Stimulated activated CD4-positive, alpha-beta T cell treated with anti-CD3 and anti-CD28 coated beads, Interleukin-1b, Interleukin-23, amount 100 ng/mL, for 1 hour (primary cell): ENCODE data around the gene TMEM88.

Experiments
- DNase-seq, 2 donors: peaks; one replicate each; pipeline ENCODE4 v3.0.0-alpha.2; 2020; ENCODE audit warnings: low read depth in 2 of 2

The TMEM88 gene

DNA sequence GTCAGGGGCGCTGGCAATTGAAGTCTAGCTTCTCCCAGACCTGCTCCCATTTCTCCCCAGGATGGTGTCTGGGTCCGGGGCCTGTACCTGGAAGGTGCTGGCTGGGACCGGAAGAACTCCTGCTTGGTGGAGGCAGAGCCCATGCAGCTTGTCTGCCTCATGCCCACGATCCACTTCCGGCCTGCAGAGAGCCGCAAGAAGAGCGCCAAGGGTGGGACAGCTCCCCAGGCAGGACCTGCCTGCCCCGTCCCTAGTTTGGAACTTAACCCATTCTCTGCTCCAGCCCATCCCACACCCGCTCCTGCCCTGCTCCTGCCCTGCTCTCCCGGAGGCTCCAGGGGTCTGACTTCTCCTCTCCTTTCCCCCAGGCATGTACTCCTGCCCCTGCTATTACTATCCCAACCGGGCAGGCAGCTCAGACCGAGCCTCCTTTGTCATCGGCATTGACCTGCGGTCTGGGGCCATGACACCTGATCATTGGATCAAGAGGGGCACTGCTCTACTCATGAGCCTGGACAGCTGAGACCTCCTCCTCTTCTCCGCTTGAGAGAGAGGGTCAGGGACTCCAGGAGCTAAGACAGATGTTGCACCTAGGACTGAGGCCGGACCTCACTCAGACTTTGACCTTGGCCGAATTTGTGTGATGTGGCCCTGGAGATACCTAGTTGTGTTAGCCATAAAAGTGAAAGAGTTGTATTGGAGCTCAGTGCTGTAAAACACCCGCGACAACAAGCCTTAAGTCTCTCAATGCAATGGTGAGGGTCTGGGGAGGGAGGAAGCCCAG, 21.7 kb upstream of the TMEM88 start:
- no peak for DNase-seq

DNA sequence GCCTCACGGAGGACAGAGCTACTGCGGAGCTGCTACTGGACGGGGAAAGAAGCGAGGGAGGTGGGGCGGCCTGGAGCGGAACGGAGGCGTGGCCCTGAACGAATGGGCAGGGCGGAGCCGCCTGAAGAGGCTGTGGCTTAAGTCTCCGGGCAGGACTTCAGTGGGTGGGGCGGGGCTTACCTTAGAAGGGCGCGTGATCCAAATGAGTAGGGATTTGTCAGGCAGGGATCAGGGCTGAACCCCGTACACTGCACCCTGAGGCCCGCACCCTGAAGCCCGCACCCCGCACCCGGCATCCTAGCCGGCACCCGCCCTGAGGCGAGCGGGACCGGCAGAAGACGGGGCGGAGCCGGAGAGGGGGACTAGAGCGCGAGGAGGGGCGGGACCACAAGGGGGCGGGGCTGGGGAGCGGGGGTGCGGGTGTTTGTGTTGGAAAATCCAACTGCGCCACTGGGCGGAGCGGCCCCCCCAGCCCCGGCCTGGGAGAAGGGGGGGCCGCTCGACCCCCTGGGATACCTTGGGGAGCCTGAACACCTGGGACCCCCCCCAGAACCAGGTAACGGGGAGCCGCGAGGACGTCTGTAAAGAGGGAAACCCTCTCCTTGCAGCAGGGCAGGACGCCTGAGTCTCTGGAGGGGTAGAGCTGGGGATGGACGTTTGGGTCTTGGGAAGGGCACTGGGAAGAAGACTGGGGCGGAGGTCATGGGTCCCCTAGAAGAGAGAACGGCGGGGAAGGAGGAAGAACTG, 20.9 kb upstream of the TMEM88 start, which contains the start of gene KDM6B:
KDM6B (plus strand) TSS at position 423 of the 747 bp plus-strand sequence. CDS start 11,338 bp downstream, outside the sequence.
- DNase-seq = peak; percentile 72

DNA sequence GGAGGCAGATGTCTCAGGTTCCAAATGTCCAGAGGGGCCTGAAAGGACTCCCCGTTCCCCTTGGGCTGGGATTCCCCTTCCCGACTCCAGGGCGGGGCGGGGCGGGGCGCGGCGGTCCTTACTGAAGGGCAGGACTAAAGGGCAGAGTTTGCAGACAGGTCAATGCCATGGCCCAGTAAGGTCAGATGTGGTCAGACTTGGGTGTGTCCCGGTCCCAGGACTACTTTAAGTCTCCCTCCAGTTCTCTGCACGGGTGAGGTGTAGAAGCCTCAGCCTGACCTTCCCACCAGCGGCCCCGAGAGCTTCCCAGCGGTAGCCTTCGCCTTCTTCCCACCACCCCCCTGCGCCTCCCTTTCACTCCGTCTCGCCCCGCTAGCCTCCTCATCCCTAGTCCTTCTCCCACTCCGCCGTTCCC, 20.3 kb upstream of the TMEM88 start:
- DNase-seq = no peak

DNA sequence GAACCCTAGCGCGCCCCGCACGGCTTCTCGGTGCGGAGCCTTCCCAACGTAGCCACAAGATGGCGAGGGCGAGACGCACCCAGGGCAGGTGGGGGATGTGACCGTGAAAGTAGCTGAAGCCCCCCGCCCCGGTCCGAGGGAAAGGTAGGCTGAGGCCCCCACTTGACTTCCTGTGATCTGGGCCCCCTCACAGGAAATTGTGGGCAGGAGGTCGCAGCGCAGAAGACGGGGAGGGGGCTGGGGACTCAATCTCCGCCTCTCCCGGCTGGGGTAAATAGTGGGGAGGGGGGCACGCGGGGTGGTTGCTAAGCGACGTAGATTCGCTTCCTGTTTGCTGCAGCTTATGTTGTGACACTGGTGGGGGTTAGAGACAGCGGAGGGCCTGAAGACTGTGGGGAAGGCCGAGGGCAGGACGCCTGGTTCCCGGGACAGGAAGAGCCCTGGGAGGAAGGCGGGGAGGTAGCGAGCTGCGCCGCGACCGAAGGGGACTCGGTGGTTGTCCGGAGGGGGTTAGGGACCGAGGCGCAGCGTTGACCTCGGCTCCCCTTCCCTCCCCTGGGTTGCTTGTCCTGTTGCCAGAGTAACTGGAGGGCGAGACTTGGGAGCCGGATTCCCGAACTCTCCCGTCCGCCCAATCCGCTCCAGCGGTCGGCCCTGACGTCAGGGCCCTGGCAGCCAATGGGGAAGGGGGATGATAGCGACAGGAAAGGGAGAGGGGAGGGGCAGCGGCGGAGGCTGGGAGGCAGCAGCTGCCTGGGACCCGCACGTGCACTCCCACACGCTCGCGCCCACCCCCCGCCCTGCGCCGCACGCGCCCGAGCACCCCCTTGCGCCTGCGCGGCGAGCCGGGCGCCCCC, 19.7 kb upstream of the TMEM88 start:
- DNase-seq = peak; percentile 75 to 80

DNA sequence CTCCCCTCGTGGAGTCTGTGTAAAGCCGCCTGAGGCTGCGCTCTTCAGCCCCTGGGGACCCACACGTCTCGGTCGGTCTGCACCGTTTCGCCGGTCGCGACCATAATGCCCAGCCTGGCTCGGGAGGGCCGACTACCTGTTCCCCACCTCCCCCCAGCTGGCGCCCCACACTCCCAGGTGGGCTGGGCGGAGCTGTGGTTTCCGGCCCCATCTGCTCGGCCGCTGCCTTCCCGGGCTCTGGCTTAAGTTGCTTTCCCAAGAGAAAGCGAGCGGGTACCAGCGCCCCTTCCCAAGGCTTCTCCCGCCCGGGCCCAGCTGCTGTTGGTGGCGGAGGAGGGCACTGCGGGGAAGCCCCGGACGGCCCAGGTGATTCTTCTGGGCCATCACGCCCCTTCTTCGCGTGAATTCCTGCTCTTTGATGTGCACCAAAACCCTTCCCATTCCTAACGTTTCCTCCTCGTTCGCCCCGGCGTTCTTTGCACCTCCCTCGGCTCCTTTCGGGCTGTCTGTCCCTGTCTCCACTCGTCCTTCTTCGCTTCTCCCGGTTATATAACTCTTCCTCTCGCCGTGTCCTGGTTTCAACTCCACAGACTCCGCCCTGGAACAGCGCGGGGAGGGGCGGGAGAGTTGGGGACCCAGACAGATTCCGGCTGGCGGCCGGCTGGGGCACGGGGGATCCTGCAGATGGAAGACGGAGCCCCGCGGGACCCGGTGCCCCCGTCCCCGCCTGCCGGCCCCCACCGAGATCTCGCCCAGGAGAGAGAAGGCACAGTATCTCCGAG, 18.9 kb upstream of the TMEM88 start:
- DNase-seq = no peak

DNA sequence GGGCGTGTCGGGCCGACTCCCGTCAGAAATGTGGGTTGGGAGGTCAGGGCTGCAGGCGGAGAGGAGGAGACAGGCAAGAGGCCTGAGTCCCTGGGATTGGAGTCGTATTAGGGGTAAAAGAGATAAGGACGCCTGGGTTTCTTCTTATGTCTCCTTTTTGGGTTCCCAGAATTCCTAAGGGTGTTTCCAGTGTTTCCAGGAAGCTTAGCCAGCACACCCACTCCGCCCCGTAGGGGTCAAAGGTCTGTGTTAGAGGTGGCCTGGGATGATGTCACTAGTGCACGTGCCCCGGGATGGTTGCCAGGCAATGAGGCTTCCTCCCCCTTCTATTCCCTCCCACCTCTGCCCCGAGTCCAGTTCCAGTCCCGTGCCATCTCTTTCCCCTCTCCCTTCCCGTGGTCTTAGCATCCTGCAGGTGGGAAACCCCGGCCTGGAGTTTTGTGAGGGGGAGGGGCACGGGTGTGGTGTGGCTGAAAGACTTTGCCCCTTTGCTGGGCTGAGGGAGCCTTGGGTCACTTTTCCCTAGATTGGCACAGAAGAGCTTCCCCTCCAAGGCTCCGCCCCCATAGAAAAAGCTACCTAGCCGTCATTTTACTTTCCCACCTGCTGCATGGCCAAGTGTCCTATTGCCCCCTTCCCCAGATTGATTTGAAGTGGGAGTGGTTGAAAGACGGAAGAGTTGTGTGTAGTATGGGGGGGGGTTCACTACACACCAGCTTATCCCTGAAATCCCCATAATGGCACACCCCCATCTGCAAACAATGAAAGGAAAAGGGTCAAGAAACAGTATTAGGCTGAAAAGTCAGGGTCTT, 18.1 kb upstream of the TMEM88 start:
- no peak for DNase-seq

DNA sequence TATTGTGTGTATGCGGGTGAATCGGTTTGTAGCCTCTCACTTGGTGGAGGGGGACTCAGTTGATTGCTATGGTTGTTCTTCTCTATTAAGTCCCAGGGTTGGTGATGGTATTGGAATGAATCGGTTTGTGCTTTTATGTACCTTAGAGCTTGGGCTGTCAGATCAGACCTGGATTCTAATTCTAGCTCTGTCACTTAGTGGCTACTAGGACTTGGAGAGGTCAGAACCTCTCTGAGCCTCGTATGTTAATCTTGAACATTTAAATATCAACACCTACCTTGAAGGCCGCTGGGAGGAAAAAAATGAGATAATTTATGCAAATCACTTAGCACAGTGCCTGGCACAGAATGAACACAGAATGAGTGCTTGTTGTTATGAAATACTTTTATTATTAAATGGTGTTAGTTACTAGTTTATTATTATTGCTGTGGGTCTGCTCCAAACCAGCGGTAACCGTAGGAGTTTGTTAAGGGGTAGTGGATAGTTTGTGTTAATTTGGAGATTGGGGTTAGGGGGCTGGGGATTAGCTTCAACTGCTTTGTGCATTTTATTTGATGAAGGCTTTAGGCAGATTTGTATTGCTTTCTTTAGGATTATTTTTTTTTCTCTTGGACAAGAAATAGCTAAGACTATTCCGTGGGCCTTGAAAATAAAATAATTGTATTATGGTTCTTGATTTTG, 17.3 kb upstream of the TMEM88 start:
- no peak for DNase-seq

DNA sequence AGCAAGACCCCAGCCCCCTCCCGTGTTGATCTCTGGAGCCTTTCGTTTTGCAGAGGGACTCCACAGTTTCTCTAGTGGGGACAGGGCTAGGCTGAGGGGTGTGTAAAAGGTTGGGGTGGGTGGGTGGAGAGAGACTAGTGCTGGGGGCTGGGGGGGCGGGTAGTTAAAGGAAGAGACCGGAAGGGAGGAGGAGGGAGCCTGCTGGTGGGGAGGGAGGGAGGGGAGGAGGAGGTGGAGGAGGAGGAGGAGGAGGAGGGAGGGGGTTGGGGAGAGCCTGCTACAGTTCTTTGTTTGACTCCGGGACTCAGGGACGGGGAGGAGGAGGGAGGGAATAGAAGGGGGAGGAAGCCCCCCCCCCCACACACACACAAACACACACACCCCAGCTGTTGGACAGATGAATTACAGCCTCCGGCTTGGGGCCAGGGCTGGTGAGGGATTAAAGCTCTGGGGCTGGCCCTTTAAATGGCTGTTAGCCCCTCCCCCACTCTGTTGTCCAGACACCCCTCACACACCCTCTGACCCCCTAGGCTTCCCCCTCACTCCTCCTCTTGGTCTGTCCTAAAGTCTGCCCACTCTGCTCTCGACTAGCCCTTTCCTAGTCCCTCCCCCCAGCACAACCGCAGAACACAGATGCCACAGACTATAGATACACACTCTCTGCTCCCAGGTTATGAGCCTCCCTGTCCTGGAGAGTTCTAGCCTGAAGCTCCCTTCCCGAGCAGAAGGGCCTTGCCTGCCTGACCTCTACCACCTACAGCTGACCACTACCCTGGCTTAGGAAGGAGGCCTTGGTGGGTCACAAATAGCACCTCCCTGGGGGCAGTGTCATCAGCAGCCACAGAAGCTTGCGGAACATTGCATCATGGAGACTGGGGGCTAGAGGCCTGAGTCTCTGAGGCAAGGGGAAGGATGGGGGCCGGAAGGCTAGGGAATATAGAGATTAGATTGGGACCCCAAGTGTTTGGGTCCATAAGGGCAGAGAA, 16.5 kb upstream of the TMEM88 start:
- no peak for DNase-seq

DNA sequence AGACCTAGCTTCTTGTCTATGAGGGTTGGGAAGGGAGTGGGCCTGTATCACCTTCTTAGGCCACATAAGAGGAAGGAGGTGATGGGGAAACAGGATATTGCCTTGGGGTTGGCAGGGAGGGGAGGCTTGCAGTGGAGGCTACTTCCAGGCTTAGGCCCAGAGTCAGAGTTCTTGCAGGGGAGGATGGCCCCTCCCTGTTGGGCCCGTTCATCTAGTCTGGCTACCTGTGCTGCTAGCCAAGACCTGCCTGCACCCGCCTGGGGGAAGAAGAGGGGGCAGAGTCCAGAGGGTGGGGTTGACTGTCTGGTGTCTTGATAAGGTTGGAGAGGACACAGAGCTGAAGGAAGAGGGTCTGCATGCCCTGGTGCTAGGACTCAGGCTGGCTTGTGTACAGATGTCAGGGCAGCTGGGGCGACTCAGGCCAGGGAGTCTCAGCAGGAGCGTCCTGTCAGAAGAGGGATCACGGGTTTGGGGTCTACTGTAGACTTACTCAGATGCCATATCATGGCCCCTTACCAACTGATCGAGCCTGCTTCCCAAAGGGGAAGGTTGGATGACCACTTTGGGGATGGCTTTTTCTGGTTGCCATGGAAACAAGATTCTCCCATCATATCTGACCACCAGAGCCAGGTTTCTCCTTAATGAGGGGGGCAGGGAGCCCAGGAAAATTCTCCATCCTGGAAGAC, 15.5 kb upstream of the TMEM88 start:
- no peak for DNase-seq

DNA sequence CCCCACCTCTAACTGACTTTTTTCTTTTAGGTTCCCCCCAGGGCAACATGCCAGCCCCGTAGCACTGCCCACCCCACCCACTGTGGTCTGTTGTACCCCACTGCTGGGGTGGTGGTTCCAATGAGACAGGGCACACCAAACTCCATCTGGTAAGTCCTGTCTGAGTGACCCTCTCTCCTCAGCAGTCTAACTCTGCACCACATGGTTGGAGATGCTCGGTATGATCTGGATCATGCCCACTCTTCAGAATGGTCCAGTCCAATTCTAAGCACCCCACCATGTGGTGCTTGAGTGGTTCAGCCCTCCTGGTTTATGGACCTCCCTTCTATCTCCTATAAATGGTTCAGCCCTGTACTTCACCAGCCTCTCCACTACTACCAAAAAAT, 15.0 kb upstream of the TMEM88 start:
- no peak for DNase-seq

DNA sequence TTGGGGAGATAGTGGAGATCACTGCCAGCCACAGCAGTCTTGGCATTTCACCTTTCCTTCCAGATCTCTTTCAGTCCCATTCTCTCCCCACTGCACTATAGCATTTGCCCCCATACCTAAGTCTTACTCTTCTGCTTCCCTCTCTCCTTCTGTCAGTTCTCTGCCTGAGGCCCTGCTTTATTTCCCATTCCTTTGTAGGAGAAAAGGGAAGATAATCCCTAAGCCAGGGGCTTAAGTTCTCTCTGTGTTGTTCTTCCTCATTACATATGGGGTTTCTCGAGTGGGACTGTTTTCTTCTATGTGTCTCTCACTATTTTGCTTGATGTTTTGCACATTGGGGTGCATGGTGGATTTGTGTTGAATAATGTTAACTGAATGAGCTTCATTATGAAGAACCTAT, 14.4 kb upstream of the TMEM88 start:
- DNase-seq = no peak

DNA sequence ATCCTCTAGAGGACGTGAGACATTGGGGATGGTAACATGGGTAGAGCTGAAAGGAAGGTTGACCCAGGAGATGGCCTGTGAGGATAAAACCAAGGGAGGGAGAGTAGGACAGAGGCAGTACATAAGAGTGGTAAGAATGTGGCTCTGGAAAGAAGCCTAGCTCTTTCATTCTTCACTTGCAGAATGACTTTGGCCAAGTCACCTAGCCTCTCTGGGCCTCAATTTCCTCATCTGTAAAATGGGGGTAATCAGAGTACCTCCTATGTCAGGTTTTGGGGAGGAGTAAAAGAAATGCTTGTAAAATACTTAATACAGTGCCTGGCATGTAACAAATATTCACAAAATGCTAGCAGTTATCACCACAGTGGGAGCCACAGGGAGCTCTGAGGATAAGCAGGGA, 14.0 kb upstream of the TMEM88 start:
- no peak for DNase-seq

DNA sequence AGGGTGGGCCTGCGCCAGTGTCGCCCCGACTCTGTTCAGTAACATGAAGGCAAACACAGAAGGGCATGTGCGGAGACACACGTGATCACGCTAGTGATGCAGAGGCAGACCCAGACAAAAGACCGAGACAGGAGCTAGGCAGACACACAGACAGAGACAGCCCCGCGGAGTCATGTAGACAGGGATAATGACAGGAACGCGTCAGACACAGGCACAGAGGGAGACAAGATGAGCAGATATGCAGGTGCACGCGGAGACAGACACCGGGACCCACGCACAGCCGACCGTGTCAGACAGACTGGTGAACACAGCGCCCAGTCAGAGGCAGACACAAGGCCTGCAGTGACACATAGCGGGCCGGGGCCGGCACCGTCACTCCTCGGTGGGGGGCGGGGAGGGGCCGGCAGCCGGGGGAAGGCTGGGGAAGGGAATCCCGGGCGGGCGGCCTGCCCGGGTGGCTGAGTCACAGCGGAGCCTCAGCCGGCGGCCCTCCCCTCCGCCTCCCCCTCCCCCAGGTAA, 13.4 kb upstream of the TMEM88 start:
- DNase-seq = peak; percentile 92 to 95

DNA sequence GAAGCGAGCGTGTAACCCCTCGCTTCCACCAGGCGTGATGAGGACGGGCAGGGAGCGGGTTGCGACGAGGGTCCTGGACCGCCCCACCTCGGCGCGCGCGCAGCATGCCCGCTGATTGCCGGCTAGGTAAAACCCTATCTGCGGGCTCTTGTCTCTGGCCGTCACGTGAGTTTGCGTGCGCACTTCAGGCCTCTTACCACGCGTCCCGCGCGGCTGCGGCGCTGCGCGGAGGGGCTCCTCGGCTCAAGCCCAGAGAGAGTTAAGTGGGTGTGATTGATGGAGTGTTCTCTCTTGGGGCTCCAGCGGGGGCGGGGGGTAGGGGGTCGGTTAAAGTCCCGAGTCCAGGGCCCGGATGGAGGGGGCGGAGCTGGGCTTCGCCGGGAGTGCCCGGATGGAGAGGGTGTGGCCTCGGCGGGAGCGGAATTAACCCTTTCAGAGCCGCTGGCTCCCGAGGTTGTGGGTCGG, 12.9 kb upstream of the TMEM88 start:
- DNase-seq = peak in 1 of 2 donors; percentile 74

DNA sequence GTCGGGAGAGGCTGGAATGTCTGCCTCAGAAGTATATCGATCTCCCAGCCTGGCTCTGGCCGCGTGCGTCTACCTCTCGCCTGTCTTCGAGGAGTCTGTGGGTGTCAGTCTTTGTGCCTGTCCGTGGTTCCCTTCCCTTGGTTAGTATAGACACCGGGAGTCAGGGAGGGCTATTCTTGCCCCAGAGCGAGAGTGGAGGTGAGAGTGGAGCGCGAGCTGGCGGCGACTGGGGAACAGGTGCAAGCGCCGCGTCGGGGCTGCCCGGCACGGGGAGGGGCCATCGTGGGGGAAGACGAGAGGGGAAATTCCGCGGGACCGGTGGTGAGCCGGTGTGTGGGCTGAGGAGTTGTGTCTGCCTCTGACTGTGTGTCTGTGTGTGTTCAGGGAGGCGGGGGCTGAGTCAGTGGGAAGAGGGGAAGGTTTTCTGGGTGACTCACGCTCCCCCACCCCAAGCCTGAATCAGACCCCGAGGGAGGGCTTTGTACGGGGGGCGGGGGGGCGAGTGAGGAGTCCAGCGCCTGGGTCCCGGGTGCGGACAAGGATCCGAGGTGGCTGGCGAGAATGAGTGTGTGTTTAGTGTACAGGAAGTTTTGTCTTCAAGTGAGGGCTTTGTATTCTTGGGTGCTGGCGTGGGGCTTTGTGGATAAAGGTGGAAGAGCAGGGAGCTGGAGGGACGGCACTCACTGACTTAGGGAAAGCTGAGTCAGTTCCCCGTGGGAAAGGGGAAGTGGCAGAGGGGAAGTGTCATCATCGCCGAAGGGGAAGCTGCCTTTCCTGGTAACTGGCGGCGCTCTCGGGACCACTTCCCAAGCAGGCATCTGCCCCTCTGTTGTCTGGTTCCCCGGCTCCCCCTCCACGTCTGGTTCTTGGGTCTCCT, 12.2 kb upstream of the TMEM88 start:
- DNase-seq = peak; percentile 96 to 97

DNA sequence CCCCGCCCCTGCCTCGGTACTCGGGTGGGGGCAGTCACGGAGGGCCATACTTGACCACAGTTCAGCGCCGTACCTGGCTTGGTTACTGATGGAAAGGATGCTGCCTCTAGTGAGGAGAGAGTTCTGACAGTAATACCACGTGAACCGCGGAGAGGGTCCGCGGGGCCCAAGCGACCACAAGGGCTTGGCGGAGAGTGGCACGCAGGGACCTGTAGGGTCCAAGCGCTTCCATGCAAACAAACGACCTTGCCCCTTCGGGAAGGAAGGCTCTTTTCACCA, 11.7 kb upstream of the TMEM88 start:
- no peak for DNase-seq
